ENCODE results near the gene DDX18.

DDX18 gene

DNA sequence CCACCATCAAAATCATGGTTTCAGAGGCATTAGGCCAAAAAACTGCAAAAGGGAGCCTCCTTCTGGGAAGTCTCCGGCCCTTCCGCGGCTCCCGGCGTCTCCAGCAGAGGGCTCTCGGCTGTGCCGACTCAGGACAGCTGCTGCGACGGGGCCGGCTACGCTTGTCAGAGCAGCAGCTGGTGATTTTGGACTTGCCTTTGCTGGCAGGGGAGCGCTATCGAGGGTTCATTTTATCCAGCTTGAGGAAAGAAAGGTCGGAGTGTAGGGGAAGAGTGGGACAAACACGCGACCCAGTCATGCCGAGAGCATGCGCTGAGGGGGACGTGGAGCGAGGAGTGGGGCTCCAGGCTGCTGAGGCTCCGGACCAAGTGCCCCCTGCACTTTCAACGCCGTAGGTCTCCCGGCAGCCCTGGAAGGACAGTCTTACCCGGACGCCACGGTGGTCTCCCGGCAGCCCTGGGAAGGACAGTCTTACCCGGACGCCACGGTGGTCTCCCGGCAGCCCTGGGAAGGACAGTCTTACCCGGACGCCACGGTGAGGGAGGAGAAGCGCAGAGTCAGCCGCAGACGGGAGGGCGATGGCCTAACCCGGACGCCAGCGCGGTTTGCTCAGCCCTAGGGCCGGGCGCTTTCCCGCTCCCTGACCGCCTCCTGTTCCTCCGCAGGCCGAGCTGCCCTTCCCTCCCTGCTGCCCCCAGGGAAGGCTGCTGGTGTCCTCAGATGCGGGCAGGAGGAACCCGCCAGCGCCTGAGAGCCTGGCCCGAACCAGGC is 21.7 kb downstream of the DDX18 start:
- no peak for DNase-seq

- no peak for DNase-seq
These were observed 30.8 kb downstream of the DDX18 start for GRCh38 chr2:117845304-117845703.

GRCh38 chr2:117850015-117850414 is 35.5 kb downstream of the DDX18 start:
- DNase-seq = no peak

GRCh38 chr2:117850461-117850860 is 36.0 kb downstream of the DDX18 start:
- no peak for DNase-seq

- no peak for DNase-seq
These were observed 37.5 kb downstream of the DDX18 start for GRCh38 chr2:117851969-117852368.

- no peak for DNase-seq
These were observed 38.8 kb downstream of the DDX18 start for GRCh38 chr2:117853316-117853715.

- DNase-seq = no peak
These were observed 39.4 kb downstream of the DDX18 start for GRCh38 chr2:117853873-117854272.

DNA sequence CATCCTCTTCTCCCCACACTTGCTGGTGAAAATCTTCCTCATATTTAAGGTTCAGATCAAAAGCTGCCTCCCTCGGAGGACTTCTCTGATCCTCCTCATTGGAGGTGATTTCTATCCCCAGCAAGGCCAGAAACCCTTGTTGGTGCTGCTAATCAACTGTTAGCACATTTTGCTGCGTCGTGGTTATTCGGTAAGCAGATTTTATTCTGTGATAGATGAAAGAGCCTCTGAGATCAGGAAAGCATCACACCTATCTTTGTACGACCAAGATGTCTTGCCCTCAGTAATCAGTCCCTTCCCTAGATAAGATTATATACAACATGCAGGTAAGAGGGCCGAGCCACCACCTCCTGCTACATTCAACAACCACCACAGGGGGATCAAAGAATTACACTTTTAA is 40.1 kb downstream of the DDX18 start:
- DNase-seq = no peak

- DNase-seq = no peak
These were observed 41.4 kb downstream of the DDX18 start for GRCh38 chr2:117855886-117856285.

GRCh38 chr2:117856415-117857210 is 42.1 kb downstream of the DDX18 start:
- DNase-seq = no peak

- DNase-seq = no peak
These were observed 43.8 kb downstream of the DDX18 start for GRCh38 chr2:117858336-117858735.

GRCh38 chr2:117858892-117859531 is 44.5 kb downstream of the DDX18 start:
- DNase-seq = no peak

GRCh38 chr2:117859532-117859911 is 45.0 kb downstream of the DDX18 start:
- no peak for DNase-seq

GRCh38 chr2:117859924-117860647 is 45.6 kb downstream of the DDX18 start:
- no peak for DNase-seq

GRCh38 chr2:117862459-117862858 is 48.0 kb downstream of the DDX18 start:
- no peak for DNase-seq

GRCh38 chr2:117875786-117876185 is 61.3 kb downstream of the DDX18 start:
- no peak for DNase-seq

DNA sequence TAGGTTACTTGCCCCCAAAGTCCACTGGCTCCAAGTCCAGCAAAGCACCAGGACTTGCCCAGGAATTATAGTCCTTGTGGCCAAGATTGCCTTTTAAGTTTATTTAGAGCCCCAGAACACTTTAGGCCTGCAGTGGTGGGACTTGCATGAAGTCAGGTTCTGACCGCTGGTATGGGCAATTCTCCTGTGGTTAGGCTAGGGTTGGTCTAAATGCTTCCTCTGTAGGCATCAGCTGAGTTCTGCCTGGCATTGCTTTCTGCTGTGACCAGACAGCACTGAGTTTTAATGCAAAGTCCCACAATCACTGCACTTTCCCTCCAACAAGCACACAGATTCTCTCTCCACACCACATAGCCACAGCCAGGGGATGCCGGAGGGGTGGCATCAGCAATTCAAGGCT is 64.5 kb downstream of the DDX18 start:
- no peak for DNase-seq

Data from NCI-H1092 (cell line).